Testis (tissue), 2 donors: Measurements from ENCODE around the gene EVX2.

Experiments used
- POLR2A ChIP-seq: fragments of 450-650 bp; IDR thresholded peaks from one replicate; pipeline ENCODE4 v1.6.1; 2017; ENCODE audit warnings: antibody characterized with exemption, mild to moderate bottlenecking, moderate library complexity
- TF ChIP-seq, protein P1 (sequence below), 3 experiments: fragments of 450-650 bp in 2 of 3; fragments of 200-600 bp in 1 of 3; sonication (generic) in 1 of 3; IDR thresholded peaks; one replicate each; pipeline ENCODE4 v1.5.1; 2016 to 2019; ENCODE audit warnings: antibody characterized with exemption in 3 of 3, mild to moderate bottlenecking in 2 of 3, moderate library complexity in 1 of 3

DNA sequence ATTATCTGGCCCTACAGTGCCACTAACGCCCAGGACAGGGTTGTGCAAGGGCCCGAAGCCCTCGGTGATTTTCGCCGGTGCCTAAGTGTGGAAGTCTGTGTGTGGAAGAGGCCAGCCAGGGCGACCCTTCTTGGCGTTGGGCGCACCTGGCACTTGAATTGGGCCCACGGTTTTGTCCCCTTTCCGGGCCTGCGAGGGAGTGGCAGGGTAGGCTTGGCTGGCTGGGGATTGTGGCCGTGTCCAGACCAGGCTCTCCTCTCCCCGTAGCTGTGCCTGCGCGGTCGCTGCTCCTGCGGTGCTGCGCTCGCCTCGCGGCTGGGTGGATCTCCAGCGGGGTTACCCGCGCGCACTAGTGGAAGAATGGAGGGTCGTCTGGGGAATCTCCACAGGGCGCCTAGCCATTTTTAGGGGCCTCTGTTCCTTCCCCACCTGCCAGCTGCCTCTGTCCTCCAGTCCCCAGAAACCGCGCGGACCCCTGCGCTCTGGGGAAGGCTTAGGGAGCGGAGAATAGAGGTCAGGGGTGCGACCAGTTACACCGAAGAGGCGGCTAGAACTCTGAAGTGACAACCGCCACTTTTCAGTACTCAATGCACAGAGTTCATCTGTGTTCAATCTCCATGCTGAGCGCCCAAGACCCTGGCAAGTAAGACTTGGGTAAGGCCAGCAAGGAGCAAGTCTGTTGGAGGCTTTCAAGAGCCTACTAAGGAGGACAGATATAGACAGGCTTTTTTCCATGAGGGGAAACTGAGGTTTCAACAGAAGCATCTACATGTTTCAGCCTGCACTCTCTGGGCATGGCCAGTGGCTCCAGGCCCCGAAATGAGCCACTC lies 16.0 kb downstream of the EVX2 start:
- TF ChIP-seq, protein P1, sequence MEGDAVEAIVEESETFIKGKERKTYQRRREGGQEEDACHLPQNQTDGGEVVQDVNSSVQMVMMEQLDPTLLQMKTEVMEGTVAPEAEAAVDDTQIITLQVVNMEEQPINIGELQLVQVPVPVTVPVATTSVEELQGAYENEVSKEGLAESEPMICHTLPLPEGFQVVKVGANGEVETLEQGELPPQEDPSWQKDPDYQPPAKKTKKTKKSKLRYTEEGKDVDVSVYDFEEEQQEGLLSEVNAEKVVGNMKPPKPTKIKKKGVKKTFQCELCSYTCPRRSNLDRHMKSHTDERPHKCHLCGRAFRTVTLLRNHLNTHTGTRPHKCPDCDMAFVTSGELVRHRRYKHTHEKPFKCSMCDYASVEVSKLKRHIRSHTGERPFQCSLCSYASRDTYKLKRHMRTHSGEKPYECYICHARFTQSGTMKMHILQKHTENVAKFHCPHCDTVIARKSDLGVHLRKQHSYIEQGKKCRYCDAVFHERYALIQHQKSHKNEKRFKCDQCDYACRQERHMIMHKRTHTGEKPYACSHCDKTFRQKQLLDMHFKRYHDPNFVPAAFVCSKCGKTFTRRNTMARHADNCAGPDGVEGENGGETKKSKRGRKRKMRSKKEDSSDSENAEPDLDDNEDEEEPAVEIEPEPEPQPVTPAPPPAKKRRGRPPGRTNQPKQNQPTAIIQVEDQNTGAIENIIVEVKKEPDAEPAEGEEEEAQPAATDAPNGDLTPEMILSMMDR (IDR thresholded peaks at IDR 0.05) = no peak
- TF ChIP-seq POLR2A = no peak
